HEK293 (cell line): ENCODE results near the gene SAMD11.
A peak's percentile ranks its signal among the peaks of the same experiment; 100 is the strongest.

Source experiments
- BCL11A ChIP-seq: fragments of 450-650 bp; formaldehyde crosslinking; IDR thresholded peaks from 2 replicates; pipeline ENCODE4 v1.5.1; 2016; ENCODE audit warnings: low read depth, missing biosample characterization, missing genetic modification characterization
- IKZF3 ChIP-seq: fragments of 450-650 bp; IDR thresholded peaks from 2 replicates; pipeline ENCODE4 v1.5.0; 2018; ENCODE audit warnings: missing biosample characterization, mild to moderate bottlenecking, missing genetic modification characterization, moderate library complexity
- KLF16 ChIP-seq: fragments of 450-650 bp; formaldehyde crosslinking; IDR thresholded peaks from 2 replicates; pipeline ENCODE4 v1.5.1; 2017; ENCODE audit warnings: missing biosample characterization, missing genetic modification characterization
- KLF7 ChIP-seq: fragments of 450-650 bp; formaldehyde crosslinking; IDR thresholded peaks from 2 replicates; pipeline ENCODE4 v1.5.1; 2016; ENCODE audit warnings: missing biosample characterization, missing genetic modification characterization, borderline replicate concordance
- MEIS1 ChIP-seq: sonication (generic); formaldehyde crosslinking; IDR thresholded peaks from 2 replicates; pipeline ENCODE4 v1.8.1; 2022; ENCODE audit warnings: missing genetic modification reagents, mild to moderate bottlenecking, borderline replicate concordance
- MYNN ChIP-seq: fragments of 450-650 bp; formaldehyde crosslinking; IDR thresholded peaks from 2 replicates; pipeline ENCODE4 v1.5.1; 2016; ENCODE audit warnings: missing biosample characterization, missing genetic modification characterization, borderline replicate concordance
- REPIN1 ChIP-seq: fragments of 450-650 bp; formaldehyde crosslinking; IDR thresholded peaks from 2 replicates; pipeline ENCODE4 v1.5.1; 2017; ENCODE audit warnings: missing biosample characterization, missing genetic modification characterization, low read depth
- SALL2 ChIP-seq: fragments of 450-650 bp; formaldehyde crosslinking; IDR thresholded peaks from 2 replicates; pipeline ENCODE4 v1.5.0; 2017; ENCODE audit warnings: missing biosample characterization, mild to moderate bottlenecking, missing genetic modification characterization, borderline replicate concordance
- YY1 ChIP-seq: fragments of 450-650 bp; formaldehyde crosslinking; IDR thresholded peaks from 2 replicates; pipeline ENCODE4 v1.5.1; 2018; ENCODE audit warnings: missing biosample characterization, missing genetic modification characterization
- ZEB2 ChIP-seq: fragments of 450-650 bp; formaldehyde crosslinking; IDR thresholded peaks from 2 replicates; pipeline ENCODE4 v1.5.1; 2016; ENCODE audit warnings: missing biosample characterization, missing genetic modification characterization
- ZFP37 ChIP-seq: fragments of 450-650 bp; formaldehyde crosslinking; IDR thresholded peaks from 2 replicates; pipeline ENCODE4 v1.5.1; 2016; ENCODE audit warnings: missing biosample characterization, missing genetic modification characterization
- ZNF10 ChIP-seq: fragments of 450-650 bp; formaldehyde crosslinking; IDR thresholded peaks from 2 replicates; pipeline ENCODE4 v1.5.1; 2017; ENCODE audit warnings: missing biosample characterization, missing genetic modification characterization
- ZNF214 ChIP-seq: fragments of 450-650 bp; formaldehyde crosslinking; IDR thresholded peaks from 2 replicates; pipeline ENCODE4 v1.5.1; 2017; ENCODE audit warnings: missing biosample characterization, mild to moderate bottlenecking, missing genetic modification characterization, borderline replicate concordance
- ZNF292 ChIP-seq: fragments of 450-650 bp; formaldehyde crosslinking; IDR thresholded peaks from 2 replicates; pipeline ENCODE4 v1.5.1; 2016; ENCODE audit warnings: low read depth, missing biosample characterization, missing genetic modification characterization, borderline replicate concordance
- ZNF302 ChIP-seq: fragments of 450-650 bp; formaldehyde crosslinking; IDR thresholded peaks from 2 replicates; pipeline ENCODE4 v1.5.1; 2016; ENCODE audit warnings: missing biosample characterization, missing genetic modification characterization, low read depth
- ZNF335 ChIP-seq: fragments of 450-650 bp; formaldehyde crosslinking; conservative IDR thresholded peaks from 2 replicates; pipeline ENCODE4 v1.5.1; 2016; ENCODE audit warnings: missing biosample characterization, missing genetic modification characterization
- ZNF354C ChIP-seq: fragments of 450-650 bp; formaldehyde crosslinking; IDR thresholded peaks from 2 replicates; pipeline ENCODE4 v1.5.1; 2016; ENCODE audit warnings: missing biosample characterization, missing genetic modification characterization, low read depth, borderline replicate concordance
- ZNF37A ChIP-seq: fragments of 450-650 bp; IDR thresholded peaks from 2 replicates; pipeline ENCODE4 v1.5.1; 2018; ENCODE audit warnings: missing biosample characterization, missing genetic modification characterization
- ZNF394 ChIP-seq: fragments of 450-650 bp; formaldehyde crosslinking; IDR thresholded peaks from 2 replicates; pipeline ENCODE4 v1.5.1; 2016; ENCODE audit warnings: missing biosample characterization, missing genetic modification characterization, mild to moderate bottlenecking, moderate library complexity, borderline replicate concordance
- ZNF404 ChIP-seq: fragments of 450-650 bp; formaldehyde crosslinking; IDR thresholded peaks from 2 replicates; pipeline ENCODE4 v1.5.1; 2017; ENCODE audit warnings: missing biosample characterization, missing genetic modification characterization
- ZNF416 ChIP-seq: fragments of 450-650 bp; formaldehyde crosslinking; IDR thresholded peaks from 2 replicates; pipeline ENCODE4 v1.5.1; 2016; ENCODE audit warnings: missing biosample characterization, missing genetic modification characterization
- ZNF426 ChIP-seq: fragments of 450-650 bp; formaldehyde crosslinking; IDR thresholded peaks from 2 replicates; pipeline ENCODE4 v1.5.1; 2017; ENCODE audit warnings: missing biosample characterization, missing genetic modification characterization, mild to moderate bottlenecking, inconsistent platforms, moderate library complexity
- ZNF48 ChIP-seq: fragments of 450-650 bp; formaldehyde crosslinking; IDR thresholded peaks from 2 replicates; pipeline ENCODE4 v1.5.1; 2016; ENCODE audit warnings: missing biosample characterization, missing genetic modification characterization
- ZNF501 ChIP-seq: fragments of 450-650 bp; formaldehyde crosslinking; IDR thresholded peaks from 2 replicates; pipeline ENCODE4 v1.5.1; 2016; ENCODE audit warnings: missing biosample characterization, missing genetic modification characterization
- ZNF544 ChIP-seq: fragments of 450-650 bp; formaldehyde crosslinking; IDR thresholded peaks from 2 replicates; pipeline ENCODE4 v1.5.0; 2017; ENCODE audit warnings: missing biosample characterization, missing genetic modification characterization
- ZNF707 ChIP-seq: fragments of 450-650 bp; formaldehyde crosslinking; IDR thresholded peaks from 2 replicates; pipeline ENCODE4 v1.5.1; 2016; ENCODE audit warnings: missing biosample characterization, missing genetic modification characterization
- ZNF791 ChIP-seq: fragments of 450-650 bp; formaldehyde crosslinking; IDR thresholded peaks from 2 replicates; pipeline ENCODE4 v1.5.1; 2016; ENCODE audit warnings: missing biosample characterization, missing genetic modification characterization
- ZNF830 ChIP-seq: fragments of 450-650 bp; IDR thresholded peaks from 2 replicates; pipeline ENCODE4 v1.5.0; 2018; ENCODE audit warnings: missing biosample characterization, missing genetic modification characterization, low read depth, mild to moderate bottlenecking, moderate library complexity
- TF ChIP-seq, protein P1 (sequence below): fragments of 450-650 bp; formaldehyde crosslinking; IDR thresholded peaks from 2 replicates; pipeline ENCODE4 v1.5.1; 2016; ENCODE audit warnings: missing biosample characterization, missing genetic modification characterization, borderline replicate concordance
- TF ChIP-seq, protein P2 (sequence below): IDR thresholded peaks from 2 replicates; pipeline ENCODE4 v1.6.1; 2011; ENCODE audit warnings: mild to moderate bottlenecking, low read depth, low read length, borderline replicate concordance
- TF ChIP-seq, protein P3 (sequence below): fragments of 450-650 bp; formaldehyde crosslinking; IDR thresholded peaks from 2 replicates; pipeline ENCODE4 v1.5.1; 2016; ENCODE audit warnings: missing biosample characterization, missing genetic modification characterization

Gene SAMD11

DNA sequence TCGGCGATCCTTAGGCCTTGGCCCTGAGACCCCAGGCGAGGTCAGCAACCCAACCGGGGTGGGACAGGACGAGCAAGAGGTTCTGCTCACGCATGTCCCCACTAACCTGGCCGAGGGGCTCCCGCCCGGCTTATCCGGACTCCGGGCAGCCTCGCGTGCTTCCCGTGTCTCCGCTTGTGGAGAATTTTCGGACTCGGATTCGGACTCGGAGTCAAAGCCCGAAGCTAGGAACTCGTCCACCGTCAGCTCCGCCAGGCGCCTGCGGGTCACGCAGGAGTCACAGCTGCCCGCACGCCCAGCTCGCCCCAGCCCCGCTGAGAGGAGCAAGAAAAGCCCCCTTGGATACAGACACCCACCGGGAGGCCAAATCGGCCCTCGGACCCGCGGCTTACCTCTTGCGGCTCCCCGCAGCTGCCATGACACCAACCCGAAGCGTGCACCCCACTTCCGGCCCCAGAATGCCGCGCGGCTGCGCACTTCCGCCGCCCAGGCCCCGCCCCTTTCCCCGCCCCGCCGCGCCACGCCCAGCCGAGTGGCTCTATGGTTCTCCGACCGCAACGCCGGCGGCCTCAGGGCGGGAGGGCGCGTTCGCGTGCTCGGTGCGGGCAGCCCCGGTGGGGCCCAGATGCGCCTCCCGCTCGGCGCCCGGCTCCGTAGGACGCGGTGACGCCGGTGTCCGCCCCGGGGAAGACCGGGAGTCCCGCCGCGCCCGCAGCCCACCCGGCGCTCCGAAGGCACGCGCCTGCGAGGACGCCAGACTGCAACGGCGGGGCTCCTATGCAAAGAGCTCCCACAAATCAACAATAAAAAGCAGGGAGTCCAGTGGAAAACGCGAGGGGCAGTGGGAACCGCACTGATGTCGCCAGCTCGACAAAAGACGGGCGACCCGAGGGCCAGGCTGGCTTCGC, 35.4 kb downstream of the SAMD11 start, which contains the start of gene NOC2L (continued):
- TF ChIP-seq, protein P1, sequence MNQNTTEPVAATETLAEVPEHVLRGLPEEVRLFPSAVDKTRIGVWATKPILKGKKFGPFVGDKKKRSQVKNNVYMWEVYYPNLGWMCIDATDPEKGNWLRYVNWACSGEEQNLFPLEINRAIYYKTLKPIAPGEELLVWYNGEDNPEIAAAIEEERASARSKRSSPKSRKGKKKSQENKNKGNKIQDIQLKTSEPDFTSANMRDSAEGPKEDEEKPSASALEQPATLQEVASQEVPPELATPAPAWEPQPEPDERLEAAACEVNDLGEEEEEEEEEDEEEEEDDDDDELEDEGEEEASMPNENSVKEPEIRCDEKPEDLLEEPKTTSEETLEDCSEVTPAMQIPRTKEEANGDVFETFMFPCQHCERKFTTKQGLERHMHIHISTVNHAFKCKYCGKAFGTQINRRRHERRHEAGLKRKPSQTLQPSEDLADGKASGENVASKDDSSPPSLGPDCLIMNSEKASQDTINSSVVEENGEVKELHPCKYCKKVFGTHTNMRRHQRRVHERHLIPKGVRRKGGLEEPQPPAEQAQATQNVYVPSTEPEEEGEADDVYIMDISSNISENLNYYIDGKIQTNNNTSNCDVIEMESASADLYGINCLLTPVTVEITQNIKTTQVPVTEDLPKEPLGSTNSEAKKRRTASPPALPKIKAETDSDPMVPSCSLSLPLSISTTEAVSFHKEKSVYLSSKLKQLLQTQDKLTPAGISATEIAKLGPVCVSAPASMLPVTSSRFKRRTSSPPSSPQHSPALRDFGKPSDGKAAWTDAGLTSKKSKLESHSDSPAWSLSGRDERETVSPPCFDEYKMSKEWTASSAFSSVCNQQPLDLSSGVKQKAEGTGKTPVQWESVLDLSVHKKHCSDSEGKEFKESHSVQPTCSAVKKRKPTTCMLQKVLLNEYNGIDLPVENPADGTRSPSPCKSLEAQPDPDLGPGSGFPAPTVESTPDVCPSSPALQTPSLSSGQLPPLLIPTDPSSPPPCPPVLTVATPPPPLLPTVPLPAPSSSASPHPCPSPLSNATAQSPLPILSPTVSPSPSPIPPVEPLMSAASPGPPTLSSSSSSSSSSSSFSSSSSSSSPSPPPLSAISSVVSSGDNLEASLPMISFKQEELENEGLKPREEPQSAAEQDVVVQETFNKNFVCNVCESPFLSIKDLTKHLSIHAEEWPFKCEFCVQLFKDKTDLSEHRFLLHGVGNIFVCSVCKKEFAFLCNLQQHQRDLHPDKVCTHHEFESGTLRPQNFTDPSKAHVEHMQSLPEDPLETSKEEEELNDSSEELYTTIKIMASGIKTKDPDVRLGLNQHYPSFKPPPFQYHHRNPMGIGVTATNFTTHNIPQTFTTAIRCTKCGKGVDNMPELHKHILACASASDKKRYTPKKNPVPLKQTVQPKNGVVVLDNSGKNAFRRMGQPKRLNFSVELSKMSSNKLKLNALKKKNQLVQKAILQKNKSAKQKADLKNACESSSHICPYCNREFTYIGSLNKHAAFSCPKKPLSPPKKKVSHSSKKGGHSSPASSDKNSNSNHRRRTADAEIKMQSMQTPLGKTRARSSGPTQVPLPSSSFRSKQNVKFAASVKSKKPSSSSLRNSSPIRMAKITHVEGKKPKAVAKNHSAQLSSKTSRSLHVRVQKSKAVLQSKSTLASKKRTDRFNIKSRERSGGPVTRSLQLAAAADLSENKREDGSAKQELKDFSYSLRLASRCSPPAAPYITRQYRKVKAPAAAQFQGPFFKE (tag by site-specific recombination), result no peak
- TF ChIP-seq ZNF302 (tag by site-specific recombination) (no peak), ZNF292 (tag by site-specific recombination) (no peak), ZEB2 (tag by site-specific recombination) (peak; percentile 71; the same call in 1 of the 2 replicates), ZNF416 (tag by site-specific recombination) (no peak), REPIN1 (tag by site-specific recombination) (no peak), ZNF394 (tag by site-specific recombination) (no peak; the same call in 1 of the 2 replicates), ZNF335 (peak; percentile 70), ZNF544 (tag by site-specific recombination) (no peak), ZNF10 (no peak), ZNF48 (tag by site-specific recombination) (no peak), KLF7 (tag by site-specific recombination) (no peak), ZNF354C (no peak), ZNF37A (tag by site-specific recombination) (no peak), ZNF426 (tag by site-specific recombination) (no peak), ZFP37 (no peak), SALL2 (tag by site-specific recombination) (no peak), ZNF404 (tag by site-specific recombination) (no peak), KLF16 (tag by site-specific recombination) (peak; percentile 75), ZNF501 (tag by site-specific recombination) (peak; percentile 66; the same call in 1 of the 2 replicates), YY1 (tag by site-specific recombination) (peak; percentile 93), BCL11A (no peak; the same call in 1 of the 2 replicates), ZNF707 (tag by site-specific recombination) (0 out of 2 replicates have a peak, but pooled peaks have one; percentile 42), IKZF3 (tag by site-specific recombination) (no peak), ZNF214 (tag by site-specific recombination) (no peak), ZNF791 (no peak), ZNF830 (tag by site-specific recombination) (no peak), MEIS1 (CRISPR knock-in tag) (no peak), MYNN (tag by site-specific recombination) (no peak)
- TF ChIP-seq, protein P2, sequence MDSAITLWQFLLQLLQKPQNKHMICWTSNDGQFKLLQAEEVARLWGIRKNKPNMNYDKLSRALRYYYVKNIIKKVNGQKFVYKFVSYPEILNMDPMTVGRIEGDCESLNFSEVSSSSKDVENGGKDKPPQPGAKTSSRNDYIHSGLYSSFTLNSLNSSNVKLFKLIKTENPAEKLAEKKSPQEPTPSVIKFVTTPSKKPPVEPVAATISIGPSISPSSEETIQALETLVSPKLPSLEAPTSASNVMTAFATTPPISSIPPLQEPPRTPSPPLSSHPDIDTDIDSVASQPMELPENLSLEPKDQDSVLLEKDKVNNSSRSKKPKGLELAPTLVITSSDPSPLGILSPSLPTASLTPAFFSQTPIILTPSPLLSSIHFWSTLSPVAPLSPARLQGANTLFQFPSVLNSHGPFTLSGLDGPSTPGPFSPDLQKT, result peak; percentile 20; the same call in 1 of the 2 replicates
- TF ChIP-seq, protein P3, sequence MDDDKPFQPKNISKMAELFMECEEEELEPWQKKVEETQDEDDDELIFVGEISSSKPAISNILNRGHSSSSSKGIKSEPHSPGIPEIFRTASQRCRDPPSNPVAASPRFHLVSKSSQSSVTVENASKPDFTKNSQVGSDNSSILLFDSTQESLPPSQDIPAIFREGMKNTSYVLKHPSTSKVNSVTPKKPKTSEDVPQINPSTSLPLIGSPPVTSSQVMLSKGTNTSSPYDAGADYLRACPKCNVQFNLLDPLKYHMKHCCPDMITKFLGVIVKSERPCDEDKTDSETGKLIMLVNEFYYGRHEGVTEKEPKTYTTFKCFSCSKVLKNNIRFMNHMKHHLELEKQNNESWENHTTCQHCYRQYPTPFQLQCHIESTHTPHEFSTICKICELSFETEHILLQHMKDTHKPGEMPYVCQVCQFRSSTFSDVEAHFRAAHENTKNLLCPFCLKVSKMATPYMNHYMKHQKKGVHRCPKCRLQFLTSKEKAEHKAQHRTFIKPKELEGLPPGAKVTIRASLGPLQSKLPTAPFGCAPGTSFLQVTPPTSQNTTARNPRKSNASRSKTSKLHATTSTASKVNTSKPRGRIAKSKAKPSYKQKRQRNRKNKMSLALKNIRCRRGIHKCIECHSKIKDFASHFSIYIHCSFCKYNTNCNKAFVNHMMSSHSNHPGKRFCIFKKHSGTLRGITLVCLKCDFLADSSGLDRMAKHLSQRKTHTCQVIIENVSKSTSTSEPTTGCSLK (tag by site-specific recombination), result no peak
